ENCODE data around the gene NFIB. TPM values are rescaled to one million over a fixed set of nuclear protein-coding genes. Genes with fewer than 3 reads are reported as not detected.

NFIB gene
- polyA plus RNA-seq, 4 donors: 18.6 to 22.1 (median 19.5) TPM

DNA sequence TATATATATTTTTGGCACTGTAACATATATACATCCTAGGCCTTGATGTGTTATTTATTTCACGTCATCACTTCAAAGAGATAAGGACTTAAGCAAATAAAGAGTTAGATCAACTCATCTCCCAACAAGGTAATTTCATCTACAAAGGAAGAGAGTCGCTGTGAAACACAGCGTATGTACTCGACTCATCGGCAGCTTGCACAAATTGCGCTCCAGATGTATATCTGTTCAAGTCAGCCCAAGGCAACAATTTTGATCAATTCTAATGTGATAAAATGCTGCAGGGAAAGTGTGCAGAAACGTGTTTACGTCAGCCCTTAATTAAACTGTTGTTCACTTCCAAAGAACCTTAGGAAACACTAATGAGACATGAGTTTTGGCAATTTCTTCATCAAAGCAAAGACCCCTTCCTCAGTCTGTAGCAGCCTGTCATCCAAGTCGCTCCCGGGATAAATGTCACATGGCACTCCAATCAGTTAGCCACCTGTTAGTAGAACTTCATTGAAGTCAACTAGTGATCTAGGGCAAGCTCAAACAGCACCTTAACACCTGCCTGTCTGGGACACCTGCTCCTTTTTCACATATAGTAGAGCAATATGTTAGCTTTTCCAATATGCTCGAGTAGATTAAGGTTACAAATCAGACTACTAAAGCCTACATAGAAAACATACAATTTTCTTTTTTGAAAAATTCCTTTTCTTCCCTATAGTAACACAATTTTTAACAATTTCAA, 182.4 kb downstream of the NFIB start:
- no peak for DNase-seq (ENCODE audit: low read depth in 4 of 4, low spot score in 3 of 4)

DNA sequence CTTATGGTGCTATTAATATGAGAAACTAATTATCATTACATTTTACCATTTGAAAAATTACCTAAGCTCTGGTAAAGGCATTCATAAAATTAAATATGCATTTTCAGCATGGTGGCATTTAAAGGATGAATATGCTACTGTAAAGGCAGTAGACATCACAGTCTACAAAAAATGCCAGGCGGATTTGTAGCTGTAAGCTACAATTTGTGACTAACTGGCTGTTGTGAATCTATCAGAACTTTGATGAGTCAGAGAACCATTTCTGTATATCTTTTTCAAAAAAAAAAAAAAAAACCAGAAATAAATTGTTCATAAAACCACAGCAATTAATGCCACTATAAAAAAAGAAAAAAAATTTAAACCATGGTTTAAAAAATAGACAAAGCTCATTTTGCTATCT, 186.3 kb downstream of the NFIB start:
- no peak for DNase-seq (ENCODE audit: low read depth in 4 of 4, low spot score in 3 of 4)

DNA sequence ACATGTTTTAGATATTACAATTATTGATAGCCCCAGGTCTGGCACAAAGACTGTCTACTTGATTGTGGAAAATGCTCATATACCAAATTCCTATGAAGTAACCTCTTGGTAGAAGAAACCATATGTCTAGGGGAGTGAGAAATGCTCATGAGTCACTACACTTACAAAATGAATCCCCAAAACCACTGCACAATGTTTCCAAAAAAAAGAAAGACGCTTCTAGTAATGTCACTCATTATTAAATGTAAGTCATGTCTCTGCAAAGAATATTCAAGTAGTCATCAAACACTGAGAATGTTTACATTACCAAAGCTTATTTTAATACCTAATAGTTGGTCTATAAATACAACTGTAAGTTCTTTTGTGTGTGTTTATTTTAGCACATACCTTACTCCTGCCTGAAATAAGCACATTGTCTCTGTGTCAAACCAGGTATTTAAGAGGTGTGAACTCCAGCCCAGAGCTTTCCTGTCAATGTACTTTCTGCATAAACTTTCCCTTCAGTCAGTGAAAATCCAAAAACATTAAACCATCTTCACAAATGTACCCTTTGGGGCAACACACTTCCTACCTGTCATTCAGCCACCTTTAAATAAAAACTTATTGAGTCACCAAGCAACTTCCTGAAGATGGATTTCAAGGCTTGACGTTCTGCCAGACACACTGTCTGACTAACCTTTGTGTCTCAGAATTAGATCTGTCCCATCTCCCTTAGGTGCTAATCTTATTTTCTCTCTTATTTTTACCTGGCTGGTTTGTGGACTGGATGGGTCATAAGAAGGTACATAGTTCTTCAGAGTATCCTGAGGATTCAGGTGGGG, 194.0 kb downstream of the NFIB start:
- DNase-seq (ENCODE audit: low read depth in 4 of 4, low spot score in 3 of 4): no peak

DNA sequence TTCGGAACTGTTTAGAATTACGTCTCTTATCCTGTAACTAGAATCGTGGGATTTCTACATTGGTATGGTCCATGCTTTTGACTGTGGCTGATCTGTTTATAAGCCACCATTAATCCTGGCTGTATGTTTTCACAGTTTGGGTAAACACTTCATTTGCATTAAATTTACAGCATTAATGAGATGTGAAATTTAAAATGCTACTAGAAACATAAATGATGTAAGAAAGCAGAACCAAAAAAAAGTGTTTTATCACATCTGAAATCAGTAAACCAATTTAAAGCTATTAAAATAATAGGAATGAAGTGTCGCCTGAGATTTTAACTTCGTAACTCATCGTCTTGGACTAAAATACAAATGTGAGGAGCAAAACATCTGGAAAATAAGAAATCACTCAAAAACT, 201.7 kb downstream of the NFIB start:
- DNase-seq (ENCODE audit: low read depth in 4 of 4, low spot score in 3 of 4): no peak

DNA sequence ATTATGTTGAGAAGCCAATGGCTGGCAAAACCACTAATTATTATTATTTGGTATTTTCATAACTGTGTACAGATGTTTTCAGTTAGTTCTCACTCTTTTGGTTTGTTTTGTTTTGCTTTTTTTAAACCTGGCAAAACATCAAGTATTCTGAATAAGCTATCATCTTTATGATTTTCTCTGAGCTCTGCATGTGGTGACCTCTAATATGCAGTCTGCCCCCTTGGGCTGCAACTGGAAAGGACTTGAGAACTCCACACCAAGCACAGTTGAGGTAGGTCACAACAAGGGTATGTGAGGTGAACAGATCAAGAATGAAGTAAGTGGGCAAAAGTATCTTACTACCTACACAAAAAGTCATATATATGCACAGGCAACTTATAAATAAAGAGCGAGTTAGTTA, 202.2 kb downstream of the NFIB start:
- DNase-seq (ENCODE audit: low read depth in 4 of 4, low spot score in 3 of 4): no peak

DNA sequence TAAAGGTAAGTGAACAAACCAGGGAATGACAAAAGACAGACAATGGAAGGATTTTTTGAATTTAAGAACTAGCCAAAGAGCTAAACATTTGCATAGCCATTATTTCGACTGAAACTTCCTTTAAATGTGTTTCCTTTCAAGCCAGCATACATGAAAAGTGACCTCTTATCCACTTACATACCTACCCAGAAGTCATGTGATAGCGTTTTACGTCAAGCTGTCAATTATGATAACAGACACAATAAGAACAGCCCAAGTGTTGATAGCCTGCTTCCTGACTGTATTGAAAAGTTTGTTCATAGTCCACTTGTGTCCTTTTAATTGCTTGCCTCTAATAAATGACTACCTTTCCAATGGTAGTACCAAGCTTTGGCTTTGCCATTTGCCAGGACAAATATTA, 206.0 kb downstream of the NFIB start:
- DNase-seq (ENCODE audit: low read depth in 4 of 4, low spot score in 3 of 4): no peak

DNA sequence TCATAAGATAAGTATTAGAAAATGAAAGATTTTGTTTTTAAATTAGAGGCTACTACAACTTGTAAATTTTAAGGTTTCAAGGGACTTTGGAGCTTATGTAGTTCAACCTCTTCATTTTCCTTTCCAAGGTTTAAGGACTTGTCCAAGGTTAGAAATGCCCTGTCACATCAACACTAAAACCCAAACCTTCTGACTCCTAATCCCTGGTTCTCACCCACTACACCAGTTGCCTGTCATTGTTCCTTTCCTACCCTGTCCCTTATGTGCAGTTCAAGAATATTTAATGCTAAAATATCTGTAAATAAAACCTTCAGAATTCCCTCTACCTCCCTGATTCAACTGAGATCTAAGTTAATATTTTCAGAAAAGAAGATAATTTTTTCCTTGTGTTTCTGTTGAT, 206.4 kb downstream of the NFIB start:
- no peak for DNase-seq (ENCODE audit: low read depth in 4 of 4, low spot score in 3 of 4)

DNA sequence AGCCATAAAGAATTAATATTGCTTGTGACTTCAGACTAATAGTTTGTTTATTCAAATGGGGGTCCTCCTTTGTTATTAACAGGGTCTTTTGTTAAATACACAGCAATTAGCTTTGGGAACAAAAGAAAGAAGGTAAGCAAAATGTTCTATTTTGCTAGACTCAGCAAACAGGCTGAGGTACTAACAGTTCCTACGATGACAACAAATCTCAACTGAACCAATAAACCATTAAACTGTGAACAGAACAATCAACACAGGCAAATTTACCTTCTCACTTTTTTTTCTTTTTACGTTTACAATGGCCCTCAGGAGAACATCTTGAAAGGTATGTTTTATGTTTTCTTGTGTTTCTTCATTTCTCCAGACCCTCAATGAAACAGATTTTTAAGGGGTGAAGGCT, 207.2 kb downstream of the NFIB start:
- DNase-seq (ENCODE audit: low read depth in 4 of 4, low spot score in 3 of 4): no peak

DNA sequence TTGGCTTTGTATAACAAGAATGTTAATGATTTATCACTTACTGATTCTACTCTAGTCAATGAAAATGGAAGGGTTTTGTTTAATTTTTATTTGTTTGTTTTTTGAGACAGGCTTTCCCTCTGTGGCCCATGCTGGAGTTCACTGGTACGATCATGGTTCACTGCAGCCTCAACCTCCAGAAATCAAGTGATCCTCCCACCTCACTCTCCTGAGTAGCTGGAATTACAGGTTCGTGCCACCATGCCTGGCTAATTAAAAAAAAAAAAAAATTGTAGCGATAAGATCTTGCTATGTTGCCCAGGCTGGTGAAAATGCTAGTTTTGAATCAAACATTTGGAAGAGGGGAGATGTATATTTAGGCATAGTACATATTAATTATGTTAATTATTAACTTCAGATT, 209.4 kb downstream of the NFIB start:
- DNase-seq (ENCODE audit: low read depth in 4 of 4, low spot score in 3 of 4): no peak

DNA sequence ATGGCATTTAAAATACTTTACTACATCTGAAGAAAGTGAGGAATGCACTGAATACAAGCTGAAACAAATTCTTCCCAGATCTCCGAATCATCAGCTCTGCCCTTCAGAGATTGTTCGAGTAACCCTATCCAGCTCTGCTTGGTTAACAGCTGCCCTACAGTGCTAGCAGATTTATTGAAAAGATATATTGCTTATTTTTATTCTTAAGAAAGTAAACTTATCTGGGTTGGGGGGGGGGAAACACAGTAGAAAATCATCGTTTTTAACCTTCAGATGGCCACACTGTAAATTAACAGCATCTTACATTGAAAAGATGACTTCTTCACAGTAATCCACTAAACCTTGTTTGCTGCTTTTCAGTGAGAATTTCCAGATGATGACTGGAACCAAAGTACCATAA, 210.8 kb downstream of the NFIB start:
- no peak for DNase-seq (ENCODE audit: low read depth in 4 of 4, low spot score in 3 of 4)

DNA sequence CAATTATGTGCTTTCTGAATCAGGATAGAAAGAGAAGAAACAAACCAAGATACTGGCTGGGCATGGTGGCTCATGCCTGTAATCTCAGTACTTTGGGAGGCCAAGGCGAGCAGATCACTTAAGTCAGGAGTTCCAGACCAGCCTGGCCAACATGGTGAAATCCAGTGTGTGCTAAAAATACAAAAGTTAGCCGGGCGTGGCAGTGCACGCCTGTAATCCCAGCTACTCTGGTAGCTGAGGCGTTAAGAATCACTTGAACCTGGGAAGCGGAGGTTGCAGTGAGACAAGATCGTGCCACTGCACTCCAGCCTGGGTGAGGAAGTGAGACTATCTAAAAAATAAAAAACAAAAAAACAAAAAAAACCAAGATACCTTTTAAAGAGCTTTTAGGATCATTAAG, 214.2 kb downstream of the NFIB start:
- DNase-seq (ENCODE audit: low read depth in 4 of 4, low spot score in 3 of 4): no peak

DNA sequence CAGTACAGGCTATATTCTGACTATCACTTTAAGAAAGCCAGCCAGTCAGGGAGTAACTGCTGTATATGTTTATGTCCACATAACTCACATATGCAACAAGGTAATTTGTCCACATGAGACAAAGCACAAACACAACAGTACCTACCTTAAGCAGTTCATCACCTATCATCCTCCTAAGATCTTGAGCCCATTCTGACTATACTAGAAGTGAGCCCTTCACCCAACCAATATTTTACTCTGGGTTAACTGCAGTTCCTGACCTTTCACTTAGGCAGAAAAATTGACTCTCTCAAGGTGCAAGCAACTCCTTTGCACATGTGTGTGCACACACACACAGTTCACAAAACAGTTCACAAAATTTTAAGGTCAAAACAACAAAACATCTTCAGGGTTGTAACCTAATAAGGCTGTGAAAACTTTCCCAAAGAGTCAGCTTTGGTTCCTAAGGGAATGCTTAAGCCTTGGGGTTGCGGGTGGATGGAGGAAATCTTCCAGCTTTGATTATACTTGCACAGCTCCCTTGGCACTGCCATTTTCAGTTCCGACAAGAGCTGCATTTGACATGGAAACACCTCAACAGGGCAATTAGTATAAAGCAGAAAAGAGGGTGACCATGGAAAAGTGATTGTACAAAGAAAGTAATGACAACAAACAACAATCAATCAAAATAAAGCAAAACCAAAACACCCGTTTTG, 215.3 kb downstream of the NFIB start:
- DNase-seq (ENCODE audit: low read depth in 4 of 4, low spot score in 3 of 4): no peak

DNA sequence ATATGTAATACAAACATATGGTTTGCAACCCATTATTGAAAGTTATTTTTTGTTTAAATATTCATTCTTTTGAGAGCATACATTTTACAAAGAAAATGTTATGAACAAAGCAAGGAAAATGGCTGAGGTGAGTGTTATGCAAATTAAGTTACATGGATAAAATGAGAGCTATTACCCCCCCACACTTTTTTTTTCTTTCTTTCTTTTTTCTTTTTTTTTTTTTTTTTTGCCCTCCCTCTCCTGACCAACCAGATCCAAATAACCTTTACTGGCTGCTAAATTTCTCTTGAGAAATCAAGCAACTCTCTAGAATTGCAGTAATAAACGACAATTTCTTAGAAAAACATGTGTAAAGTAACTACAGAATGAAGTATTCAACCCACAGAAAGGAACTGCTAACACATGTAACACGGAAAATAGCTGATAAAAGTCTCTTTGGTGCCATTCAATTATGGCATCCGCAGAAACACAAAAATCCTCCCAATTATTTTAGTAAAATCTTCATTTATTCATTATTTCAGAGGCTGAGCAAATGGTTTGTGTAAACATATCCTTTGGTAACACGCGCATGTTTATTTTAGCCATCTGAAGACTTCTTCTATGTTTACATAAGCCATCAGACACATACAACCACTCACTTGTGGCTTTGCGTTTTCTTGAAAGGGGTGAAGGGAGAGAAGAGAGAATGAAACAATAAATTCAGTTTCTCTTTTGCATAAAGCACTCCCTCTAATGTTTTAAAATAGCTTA, 216.1 kb downstream of the NFIB start:
- no peak for DNase-seq (ENCODE audit: low read depth in 4 of 4, low spot score in 3 of 4)

DNA sequence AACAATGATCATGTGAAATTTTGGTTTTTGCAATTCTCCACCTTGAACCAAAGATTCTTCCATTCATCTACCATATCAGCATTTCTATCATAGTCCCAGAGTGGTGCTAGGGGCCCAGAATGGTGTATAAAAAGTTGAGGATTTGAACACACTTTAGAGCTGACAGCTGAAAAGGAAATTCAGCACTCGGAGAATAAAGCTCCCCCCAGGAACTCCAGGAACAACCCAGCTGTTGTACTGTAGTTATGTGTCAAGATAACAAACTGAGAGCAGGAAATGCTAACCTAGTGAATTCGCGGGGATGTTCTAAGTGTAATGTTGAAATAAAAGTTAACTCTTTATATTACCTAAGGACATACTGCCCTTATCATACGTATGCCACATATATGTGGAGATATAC, 216.7 kb downstream of the NFIB start:
- peak in 3 of 4 donors; percentile 44 to 50 (median 44) for DNase-seq (ENCODE audit: low read depth in 4 of 4, low spot score in 3 of 4)

DNA sequence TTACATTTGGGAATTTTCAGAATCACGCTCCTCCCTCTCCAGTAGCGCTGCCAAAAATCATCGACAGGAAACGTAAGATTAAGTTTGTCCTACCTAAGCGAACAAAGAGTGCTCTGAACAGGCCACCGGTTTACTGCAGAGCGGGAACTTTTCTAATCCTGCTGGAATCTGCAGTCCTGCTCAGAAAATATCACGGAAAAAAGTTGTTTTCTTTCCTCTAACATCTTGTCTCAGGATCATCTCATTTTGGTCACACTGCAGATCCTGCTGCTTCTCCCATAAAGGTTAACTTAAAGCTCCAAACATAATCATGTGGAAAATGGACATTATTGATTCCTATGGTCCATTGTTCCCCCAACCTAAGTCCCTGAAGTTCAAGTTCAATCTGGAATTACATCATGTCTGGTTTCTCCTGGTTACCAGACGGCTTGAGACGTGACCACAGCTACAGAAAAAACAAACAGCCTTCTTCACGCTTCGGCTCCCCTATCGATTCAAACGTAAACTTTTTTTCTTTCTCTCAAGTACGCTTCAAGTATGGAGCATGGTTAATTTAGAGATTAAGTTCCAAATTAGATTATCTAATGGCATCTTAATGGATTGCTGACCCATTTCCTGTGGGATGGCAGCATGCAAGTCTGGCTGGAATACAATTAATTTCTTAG, 217.6 kb downstream of the NFIB start:
- DNase-seq (ENCODE audit: low read depth in 4 of 4, low spot score in 3 of 4): peak; percentile 37 to 51 (median 41)

DNA sequence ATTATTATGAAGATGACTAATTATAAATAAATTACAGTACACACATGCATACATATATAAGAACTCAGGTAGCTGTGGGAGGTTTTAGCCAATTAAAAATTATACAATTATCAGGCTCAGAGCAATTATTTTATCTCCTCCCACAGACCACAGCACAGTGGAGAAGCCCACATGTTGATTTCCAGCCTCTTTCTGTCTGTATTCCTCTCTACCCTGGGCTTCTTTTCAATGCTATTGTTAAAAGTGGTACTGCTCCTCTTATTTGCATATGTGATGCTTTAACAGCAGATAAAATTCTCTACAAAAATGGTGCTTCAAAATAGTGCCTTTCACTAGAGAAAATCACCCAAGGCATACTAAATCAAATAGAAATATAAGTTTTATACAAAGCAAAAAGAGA, 218.7 kb downstream of the NFIB start:
- DNase-seq (ENCODE audit: low read depth in 4 of 4, low spot score in 3 of 4): no peak

DNA sequence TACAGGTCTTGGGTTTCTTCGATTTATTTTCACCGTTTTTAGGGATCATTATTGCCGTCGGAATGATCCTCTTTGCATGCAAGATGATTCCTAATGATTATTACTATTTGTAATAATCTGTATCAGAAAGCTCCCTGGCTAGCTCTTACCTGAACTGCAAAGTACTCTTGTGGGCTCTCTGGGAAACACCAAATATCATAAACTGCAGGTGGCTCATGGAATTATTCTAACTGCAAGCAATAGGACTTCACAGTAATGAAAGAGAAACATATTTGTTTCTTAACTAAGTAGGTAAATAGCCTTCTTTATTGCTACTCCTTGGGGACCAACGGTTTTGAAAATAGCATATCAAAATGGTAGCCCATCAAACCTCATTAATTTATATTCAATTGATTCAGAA, 219.4 kb downstream of the NFIB start:
- no peak for DNase-seq (ENCODE audit: low read depth in 4 of 4, low spot score in 3 of 4)

DNA sequence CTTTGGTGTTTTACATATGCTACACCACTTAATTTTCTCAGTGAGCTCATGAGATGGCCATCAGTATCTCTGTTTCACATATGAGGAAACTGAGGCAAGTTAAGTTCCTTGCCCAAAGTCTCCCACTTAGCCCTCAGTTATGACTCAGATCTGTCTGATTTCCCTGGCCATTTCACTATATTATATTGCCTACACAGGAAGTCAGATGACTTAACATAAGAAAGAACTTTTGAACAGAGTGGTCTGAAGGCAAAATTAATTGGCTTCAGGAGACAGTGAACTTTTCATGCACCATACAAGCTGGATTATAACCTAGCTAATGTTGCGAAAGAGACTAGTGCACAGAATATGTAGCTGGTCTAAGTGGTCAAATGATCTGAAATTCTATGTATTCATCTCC, 221.6 kb downstream of the NFIB start:
- no peak for DNase-seq (ENCODE audit: low read depth in 4 of 4, low spot score in 3 of 4)

DNA sequence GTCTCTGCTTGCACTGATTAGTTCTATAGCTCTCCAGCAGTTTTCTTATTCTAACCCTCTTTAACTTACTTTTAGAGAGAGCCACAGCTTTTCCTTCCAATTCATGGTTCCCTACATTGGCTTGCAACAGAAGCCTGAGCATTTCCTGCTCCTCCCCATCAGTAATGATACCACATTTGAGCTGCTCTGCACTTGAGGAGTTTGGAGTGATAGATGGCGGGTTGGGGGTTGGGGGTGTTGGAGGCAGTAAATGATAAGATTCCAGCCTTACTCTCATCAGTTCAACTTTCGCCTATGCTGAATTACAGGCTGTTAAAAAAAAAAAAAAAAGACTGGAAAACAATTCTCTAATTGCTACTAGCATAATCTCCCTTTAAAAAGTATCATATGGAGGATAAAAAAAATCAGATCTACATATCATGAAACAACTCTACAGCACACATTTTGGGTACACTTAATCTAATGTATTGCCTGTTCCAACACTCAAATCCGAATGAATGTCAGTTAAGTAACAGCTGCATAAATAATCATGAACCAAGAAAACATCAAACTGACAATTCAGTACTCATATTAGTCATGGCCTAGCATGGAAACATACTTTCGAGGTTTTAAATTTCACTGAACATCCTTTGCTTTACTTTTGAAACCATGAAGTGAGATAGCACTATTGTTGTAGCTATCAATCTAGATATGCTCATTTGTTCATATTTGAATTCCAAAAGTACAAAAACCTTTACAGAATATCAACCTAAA, 224.7 kb downstream of the NFIB start:
- DNase-seq (ENCODE audit: low read depth in 4 of 4, low spot score in 3 of 4): no peak

DNA sequence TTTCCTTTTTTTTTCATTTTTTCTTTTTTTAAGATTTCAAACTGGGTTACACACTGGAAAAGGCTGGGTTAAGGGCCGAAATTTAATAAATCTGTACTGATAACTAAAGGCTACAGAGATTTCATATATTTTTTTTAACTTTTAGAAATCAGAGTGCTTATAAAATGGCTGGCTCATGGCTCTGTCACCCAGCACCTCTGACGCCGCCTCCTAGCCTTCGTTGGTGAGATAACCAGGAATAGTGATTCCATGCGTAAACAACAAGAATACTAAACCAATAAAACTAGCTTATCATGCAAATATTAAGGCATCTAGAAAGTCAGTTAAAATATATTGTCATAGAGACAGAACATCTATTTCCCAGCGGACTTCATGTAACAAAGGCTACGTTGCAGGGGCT, 226.4 kb downstream of the NFIB start:
- no peak for DNase-seq (ENCODE audit: low read depth in 4 of 4, low spot score in 3 of 4)

Data from right renal pelvis (tissue), 4 donors.